Measurements from ENCODE around the gene KCNJ9. TPM values are rescaled to one million over a fixed set of nuclear protein-coding genes. Genes with fewer than 3 reads are reported as not detected.

KCNJ9 gene
- total RNA-seq, 1 donor: not detected

GRCh38 chr1:160061369-160062229 lies 19.7 kb upstream of the KCNJ9 start:
- Histone ChIP-seq H3K9me3 (ENCODE audit: low read depth, low read length) (no peaks in the 10 kb centered on the region), H3K4me1 (ENCODE audit: insufficient read depth, low read length) (no peaks in the 10 kb centered on the region), H3K4me3 (ENCODE audit: insufficient read depth, low read length) (no peak overlapping the region), H3K79me2 (ENCODE audit: insufficient read depth, low read length) (no peaks in the 10 kb centered on the region), H3K27ac (ENCODE audit: low read depth, low read length) (no peak overlapping the region), H3K4me2 (ENCODE audit: insufficient read depth, low read length) (no peak overlapping the region), H4K20me1 (ENCODE audit: insufficient read depth, low read length) (no peaks in the 10 kb centered on the region), H3K27me3 (ENCODE audit: insufficient read depth, low read length) (peaks cover 51% of the 10 kb centered on the region), H2AFZ (ENCODE audit: low read length) (no peak overlapping the region), H3K36me3 (ENCODE audit: insufficient read depth, low read length) (no peaks in the 10 kb centered on the region)
- peak; percentile 58 for DNase-seq (ENCODE audit: insufficient read length, low spot score, missing footprints)
- TF ChIP-seq, protein P1, sequence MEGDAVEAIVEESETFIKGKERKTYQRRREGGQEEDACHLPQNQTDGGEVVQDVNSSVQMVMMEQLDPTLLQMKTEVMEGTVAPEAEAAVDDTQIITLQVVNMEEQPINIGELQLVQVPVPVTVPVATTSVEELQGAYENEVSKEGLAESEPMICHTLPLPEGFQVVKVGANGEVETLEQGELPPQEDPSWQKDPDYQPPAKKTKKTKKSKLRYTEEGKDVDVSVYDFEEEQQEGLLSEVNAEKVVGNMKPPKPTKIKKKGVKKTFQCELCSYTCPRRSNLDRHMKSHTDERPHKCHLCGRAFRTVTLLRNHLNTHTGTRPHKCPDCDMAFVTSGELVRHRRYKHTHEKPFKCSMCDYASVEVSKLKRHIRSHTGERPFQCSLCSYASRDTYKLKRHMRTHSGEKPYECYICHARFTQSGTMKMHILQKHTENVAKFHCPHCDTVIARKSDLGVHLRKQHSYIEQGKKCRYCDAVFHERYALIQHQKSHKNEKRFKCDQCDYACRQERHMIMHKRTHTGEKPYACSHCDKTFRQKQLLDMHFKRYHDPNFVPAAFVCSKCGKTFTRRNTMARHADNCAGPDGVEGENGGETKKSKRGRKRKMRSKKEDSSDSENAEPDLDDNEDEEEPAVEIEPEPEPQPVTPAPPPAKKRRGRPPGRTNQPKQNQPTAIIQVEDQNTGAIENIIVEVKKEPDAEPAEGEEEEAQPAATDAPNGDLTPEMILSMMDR (IDR thresholded peaks at IDR 0.05; ENCODE audit: extremely low read depth, low read depth, low read length): no peak

- Histone ChIP-seq H3K36me3 (ENCODE audit: insufficient read depth, low read length) (no peaks in the 10 kb centered on the region), H2AFZ (ENCODE audit: low read length) (no peak overlapping the region), H4K20me1 (ENCODE audit: insufficient read depth, low read length) (no peaks in the 10 kb centered on the region), H3K4me2 (ENCODE audit: insufficient read depth, low read length) (no peak overlapping the region), H3K4me3 (ENCODE audit: insufficient read depth, low read length) (no peak overlapping the region), H3K27ac (ENCODE audit: low read depth, low read length) (no peak overlapping the region), H3K4me1 (ENCODE audit: insufficient read depth, low read length) (no peaks in the 10 kb centered on the region), H3K9me3 (ENCODE audit: low read depth, low read length) (no peaks in the 10 kb centered on the region), H3K79me2 (ENCODE audit: insufficient read depth, low read length) (no peaks in the 10 kb centered on the region), H3K27me3 (ENCODE audit: insufficient read depth, low read length) (peaks cover 53% of the 10 kb centered on the region)
- no peak for DNase-seq (ENCODE audit: insufficient read length, low spot score, missing footprints)
- TF ChIP-seq, protein P1 (IDR thresholded peaks at IDR 0.05; ENCODE audit: extremely low read depth, low read depth, low read length): no peak
Observed at GRCh38 chr1:160062230-160062532, 19.2 kb upstream of the KCNJ9 start.

DNA sequence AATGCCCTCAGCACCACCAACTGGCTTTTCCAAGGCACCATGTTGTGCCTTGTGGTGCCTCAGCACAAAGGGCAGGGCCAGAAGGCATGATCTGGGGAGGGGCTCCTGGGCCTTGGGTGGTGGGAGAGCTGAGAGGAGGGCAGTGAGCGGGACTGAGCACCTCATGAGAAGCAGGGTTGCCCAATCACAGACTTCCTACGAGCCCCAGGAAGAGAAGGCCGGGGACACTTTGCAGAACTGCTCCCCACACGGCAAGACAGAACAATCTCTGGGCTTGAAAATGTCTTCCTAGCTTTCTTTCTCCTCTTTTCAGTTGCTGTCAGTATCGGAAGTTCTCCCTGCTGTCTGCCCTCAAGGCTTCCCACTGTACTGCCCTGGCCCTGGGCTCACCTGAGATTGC lies 18.2 kb upstream of the KCNJ9 start:
- no peak overlapping the region for H3K4me3 ChIP-seq (ENCODE audit: insufficient read depth, low read length)
- no peak overlapping the region for H2AFZ ChIP-seq (ENCODE audit: low read length)
- H3K36me3 ChIP-seq (ENCODE audit: insufficient read depth, low read length): no peaks in the 10 kb centered on the region
- H3K27ac ChIP-seq (ENCODE audit: low read depth, low read length): no peak overlapping the region
- no peak overlapping the region for H3K4me2 ChIP-seq (ENCODE audit: insufficient read depth, low read length)
- no peaks in the 10 kb centered on the region for H3K9me3 ChIP-seq (ENCODE audit: low read depth, low read length)
- TF ChIP-seq, protein P1 (IDR thresholded peaks at IDR 0.05; ENCODE audit: extremely low read depth, low read depth, low read length): no peak
- peaks cover 55% of the 10 kb centered on the region for H3K27me3 ChIP-seq (ENCODE audit: insufficient read depth, low read length)
- DNase-seq (ENCODE audit: insufficient read length, low spot score, missing footprints): no peak
- no peaks in the 10 kb centered on the region for H3K79me2 ChIP-seq (ENCODE audit: insufficient read depth, low read length)
- no peaks in the 10 kb centered on the region for H4K20me1 ChIP-seq (ENCODE audit: insufficient read depth, low read length)
- no peaks in the 10 kb centered on the region for H3K4me1 ChIP-seq (ENCODE audit: insufficient read depth, low read length)

- H3K79me2 ChIP-seq (ENCODE audit: insufficient read depth, low read length): no peaks in the 10 kb centered on the region
- H2AFZ ChIP-seq (ENCODE audit: low read length): no peak overlapping the region
- H3K27ac ChIP-seq (ENCODE audit: low read depth, low read length): no peak overlapping the region
- H4K20me1 ChIP-seq (ENCODE audit: insufficient read depth, low read length): no peaks in the 10 kb centered on the region
- no peak overlapping the region for H3K4me3 ChIP-seq (ENCODE audit: insufficient read depth, low read length)
- peak; percentile 79 for DNase-seq (ENCODE audit: insufficient read length, low spot score, missing footprints)
- H3K4me2 ChIP-seq (ENCODE audit: insufficient read depth, low read length): no peak overlapping the region
- peaks cover 65% of the 10 kb centered on the region for H3K27me3 ChIP-seq (ENCODE audit: insufficient read depth, low read length)
- TF ChIP-seq, protein P1 (IDR thresholded peaks at IDR 0.05; ENCODE audit: extremely low read depth, low read depth, low read length): no peak
- no peaks in the 10 kb centered on the region for H3K9me3 ChIP-seq (ENCODE audit: low read depth, low read length)
- no peaks in the 10 kb centered on the region for H3K36me3 ChIP-seq (ENCODE audit: insufficient read depth, low read length)
- no peaks in the 10 kb centered on the region for H3K4me1 ChIP-seq (ENCODE audit: insufficient read depth, low read length)
Observed at GRCh38 chr1:160064164-160064563, 17.2 kb upstream of the KCNJ9 start.

Data from osteoblast (primary cell).